Gastroesophageal sphincter (tissue), 2 donors: ENCODE data around the gene ARMH3.

Experiments used
- POLR2A ChIP-seq, 2 donors: fragments of 450-650 bp; IDR thresholded peaks; one replicate each; pipeline ENCODE4 v1.6.1; 2017; ENCODE audit warnings: antibody characterized with exemption in 2 of 2, mild to moderate bottlenecking in 2 of 2, moderate library complexity in 1 of 2
- POLR2AphosphoS5 ChIP-seq: sonication (generic); formaldehyde crosslinking; IDR thresholded peaks from one replicate; pipeline ENCODE4 v1.6.1; 2017; ENCODE audit warnings: antibody characterized with exemption

- no peak for TF ChIP-seq POLR2A (IDR thresholded peaks at IDR 0.05)
- no peak for TF ChIP-seq POLR2AphosphoS5
Measured at GRCh38 chr10:101841826-101842225, 214.1 kb downstream of the ARMH3 start.
